HUES6 (cell line): ENCODE data around the gene INTS15.
A peak's percentile ranks its signal among the peaks of the same experiment; 100 is the strongest.
"Not testable (repeated sequence)": the region's sequence is repeated elsewhere in the genome, so short reads cannot be mapped to it uniquely, and the experiment has no call there.

Source experiments
- H3K27ac ChIP-seq: 2 replicates; pipeline ENCODE4 v1.7.0; 2013; ENCODE audit warnings: low read depth, mild to moderate bottlenecking, low read length, inconsistent platforms
- H3K27me3 ChIP-seq: 2 replicates; pipeline ENCODE4 v1.6.1; 2013; ENCODE audit warnings: low read length; ENCODE audit not compliant: control insufficient read depth, insufficient read depth
- H3K36me3 ChIP-seq: 2 replicates; pipeline ENCODE4 v1.6.1; 2013; ENCODE audit warnings: low read length; ENCODE audit not compliant: control insufficient read depth, insufficient read depth
- H3K4me1 ChIP-seq: 2 replicates; pipeline ENCODE4 v1.6.1; 2013; ENCODE audit warnings: low read length; ENCODE audit not compliant: control insufficient read depth, insufficient read depth
- H3K4me3 ChIP-seq: 2 replicates; pipeline ENCODE4 v1.5.1; 2013; ENCODE audit warnings: low read depth, low read length
- H3K9ac ChIP-seq: one replicate; pipeline ENCODE4 v1.6.1; 2013; ENCODE audit warnings: mild to moderate bottlenecking, low read length
- H3K9me3 ChIP-seq: 2 replicates; pipeline ENCODE4 v1.6.1; 2013; ENCODE audit warnings: low read depth, low read length; ENCODE audit not compliant: control insufficient read depth, insufficient read depth

INTS15 gene

DNA sequence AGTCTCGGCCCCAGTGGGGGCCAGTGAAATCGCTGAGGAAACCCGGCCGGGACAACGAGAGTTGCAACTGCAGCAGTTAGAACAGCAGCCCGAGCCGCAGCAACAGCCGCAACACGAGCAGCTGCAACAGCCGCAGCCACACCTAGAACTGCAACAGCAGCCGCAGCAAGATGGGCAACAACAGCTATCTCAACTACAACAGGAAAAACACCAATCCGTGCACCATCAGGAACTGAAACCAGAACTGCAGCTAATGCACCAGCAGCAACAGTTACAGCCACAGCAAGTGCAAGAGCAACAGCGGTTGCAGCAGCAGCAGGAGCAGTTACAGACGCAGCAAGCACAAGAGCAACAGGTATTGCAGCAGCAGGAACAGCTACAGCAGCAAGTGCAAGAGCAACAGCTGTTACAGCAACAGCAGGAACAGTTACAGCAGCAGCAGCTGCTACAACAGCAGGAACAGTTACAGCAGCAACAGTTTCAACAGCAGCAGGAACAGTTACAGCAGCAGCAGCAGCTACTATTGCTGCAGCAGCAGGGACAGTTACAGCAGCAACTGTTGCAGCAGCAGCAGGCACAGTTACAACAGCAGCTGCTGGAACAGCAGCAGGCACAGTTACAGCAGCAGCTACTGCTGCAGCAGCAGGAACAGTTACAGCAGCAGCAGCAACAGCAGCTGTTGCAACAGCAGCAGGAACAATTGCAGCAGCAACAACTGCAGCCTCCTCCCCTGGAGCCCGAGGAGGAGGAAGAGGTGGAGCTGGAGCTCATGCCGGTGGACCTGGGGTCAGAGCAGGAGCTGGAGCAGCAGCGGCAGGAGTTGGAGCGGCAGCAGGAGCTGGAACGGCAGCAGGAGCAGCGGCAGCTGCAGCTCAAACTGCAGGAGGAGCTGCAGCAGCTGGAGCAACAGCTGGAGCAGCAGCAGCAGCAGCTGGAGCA is 31.6 kb downstream of the INTS15 start:
- Histone ChIP-seq H3K9me3 (no peaks in the 10 kb centered on the region), H3K36me3 (peaks cover 30% of the 10 kb centered on the region), H3K27me3 (no peaks in the 10 kb centered on the region), H3K9ac (no peak overlapping the region), H3K4me1 (no peaks in the 10 kb centered on the region), H3K27ac (no peak overlapping the region), H3K4me3 (no peak overlapping the region)

DNA sequence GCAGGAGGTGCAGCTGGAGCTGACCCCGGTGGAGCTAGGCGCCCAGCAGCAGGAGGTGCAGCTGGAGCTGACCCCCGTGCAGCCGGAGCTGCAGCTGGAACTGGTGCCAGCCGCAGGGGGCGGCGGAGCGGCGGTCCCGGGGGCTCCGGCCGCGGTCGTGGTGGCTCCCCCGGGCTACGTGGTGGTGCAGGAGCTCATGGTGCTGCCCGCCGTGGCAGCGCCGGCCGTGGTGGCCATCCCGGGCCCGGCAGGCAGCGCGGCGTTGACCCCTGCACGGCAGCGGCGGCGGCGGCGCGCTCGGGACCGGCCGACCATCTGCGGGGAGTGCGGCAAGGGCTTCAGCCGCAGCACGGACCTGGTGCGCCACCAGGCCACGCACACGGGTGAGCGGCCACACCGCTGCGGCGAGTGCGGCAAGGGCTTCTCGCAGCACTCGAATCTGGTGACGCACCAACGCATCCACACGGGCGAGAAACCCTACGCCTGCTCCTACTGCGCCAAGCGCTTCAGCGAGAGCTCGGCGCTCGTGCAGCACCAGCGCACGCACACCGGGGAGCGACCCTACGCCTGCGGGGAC is 32.4 kb downstream of the INTS15 start:
- no peak overlapping the region for H3K9ac ChIP-seq
- H3K4me1 ChIP-seq, result no peaks in the 10 kb centered on the region
- H3K36me3 ChIP-seq, result peaks cover 30% of the 10 kb centered on the region
- no peaks in the 10 kb centered on the region for H3K9me3 ChIP-seq
- no peak overlapping the region for H3K27ac ChIP-seq
- H3K27me3 ChIP-seq, result no peaks in the 10 kb centered on the region
- H3K4me3 ChIP-seq, result no peak overlapping the region

DNA sequence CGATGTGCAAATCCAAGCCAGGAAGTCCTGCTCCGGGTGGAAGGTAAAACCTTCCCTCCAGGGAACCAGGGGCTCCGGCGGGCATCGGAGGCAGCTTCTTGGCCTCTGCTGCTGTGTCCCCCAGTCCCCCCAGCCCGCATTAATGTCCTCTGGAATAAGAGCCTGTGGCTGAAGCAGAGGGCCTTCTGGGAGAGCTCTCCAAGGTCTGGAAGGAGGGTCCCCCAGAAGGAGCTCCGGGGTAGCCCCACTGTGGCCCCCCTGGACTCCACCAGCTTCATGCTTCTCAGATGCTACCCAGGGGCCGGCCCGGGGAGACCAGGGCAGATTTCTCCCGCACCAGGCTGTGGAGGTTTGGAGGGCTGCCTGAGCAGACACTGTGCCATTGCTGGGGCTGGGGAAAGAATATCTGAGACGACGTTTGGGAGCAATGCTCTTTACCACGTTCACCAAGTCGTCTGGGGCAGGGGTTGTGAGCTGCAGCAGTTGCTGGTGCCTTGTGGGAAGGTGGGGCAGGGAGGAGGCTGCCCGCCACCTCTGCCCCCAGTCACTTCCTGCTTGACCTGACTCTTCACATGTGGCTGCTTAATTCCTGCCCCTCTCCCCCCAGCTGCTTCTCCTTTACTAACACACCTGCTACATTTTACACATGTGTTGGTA is 33.9 kb downstream of the INTS15 start:
- Histone ChIP-seq H3K36me3 (peaks cover 22% of the 10 kb centered on the region), H3K4me1 (no peaks in the 10 kb centered on the region), H3K9ac (no peak overlapping the region), H3K4me3 (no peak overlapping the region), H3K9me3 (no peaks in the 10 kb centered on the region), H3K27me3 (no peaks in the 10 kb centered on the region), H3K27ac (no peak overlapping the region)

DNA sequence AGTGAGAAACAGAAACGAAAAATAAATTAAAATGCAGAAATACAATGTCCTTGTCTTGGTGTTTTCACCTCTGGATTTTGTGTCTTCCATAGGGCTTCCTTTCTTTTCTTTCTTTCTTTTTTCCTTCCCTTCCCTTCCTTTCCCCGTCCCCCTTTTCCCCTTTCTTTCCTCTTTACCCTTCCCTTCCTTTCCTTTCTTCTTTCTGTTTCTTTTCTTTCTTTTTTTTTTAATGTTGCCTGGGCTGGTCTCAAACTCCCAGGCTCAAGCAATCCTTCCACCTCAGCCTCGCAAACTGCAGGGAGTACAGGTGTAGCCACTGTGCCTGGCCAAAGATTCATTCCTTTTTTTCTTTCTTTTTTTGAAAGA is 34.4 kb downstream of the INTS15 start:
- Histone ChIP-seq H3K4me3 (no peak overlapping the region), H3K9me3 (no peaks in the 10 kb centered on the region), H3K27me3 (no peaks in the 10 kb centered on the region), H3K9ac (no peak overlapping the region), H3K4me1 (no peaks in the 10 kb centered on the region), H3K27ac (no peak overlapping the region), H3K36me3 (peaks cover 22% of the 10 kb centered on the region)

DNA sequence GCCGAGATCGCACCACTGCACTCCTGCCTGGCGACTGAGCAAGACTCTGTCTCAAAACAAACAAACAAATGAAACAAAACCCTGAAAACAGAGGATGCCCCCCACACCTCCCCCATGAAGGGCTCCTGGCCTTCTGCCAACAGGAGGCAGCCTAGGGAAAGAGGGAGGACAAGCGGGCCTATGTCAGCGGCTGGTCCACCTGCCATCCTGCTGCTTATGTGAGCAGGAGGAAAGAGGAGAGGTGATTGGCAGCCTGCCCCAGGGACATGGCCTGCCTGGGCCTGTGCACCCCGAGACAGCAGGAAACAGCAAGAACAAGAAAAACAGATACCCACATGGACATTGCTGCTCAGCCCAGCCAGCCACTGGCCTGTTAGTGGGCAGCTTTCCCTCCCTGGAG is 38.2 kb downstream of the INTS15 start:
- H3K36me3 ChIP-seq, result peaks cover 4% of the 10 kb centered on the region
- H3K4me1 ChIP-seq, result no peaks in the 10 kb centered on the region
- no peaks in the 10 kb centered on the region for H3K9me3 ChIP-seq
- H3K9ac ChIP-seq, result no peak overlapping the region
- no peaks in the 10 kb centered on the region for H3K27me3 ChIP-seq
- H3K4me3 ChIP-seq, result no peak overlapping the region
- no peak overlapping the region for H3K27ac ChIP-seq

DNA sequence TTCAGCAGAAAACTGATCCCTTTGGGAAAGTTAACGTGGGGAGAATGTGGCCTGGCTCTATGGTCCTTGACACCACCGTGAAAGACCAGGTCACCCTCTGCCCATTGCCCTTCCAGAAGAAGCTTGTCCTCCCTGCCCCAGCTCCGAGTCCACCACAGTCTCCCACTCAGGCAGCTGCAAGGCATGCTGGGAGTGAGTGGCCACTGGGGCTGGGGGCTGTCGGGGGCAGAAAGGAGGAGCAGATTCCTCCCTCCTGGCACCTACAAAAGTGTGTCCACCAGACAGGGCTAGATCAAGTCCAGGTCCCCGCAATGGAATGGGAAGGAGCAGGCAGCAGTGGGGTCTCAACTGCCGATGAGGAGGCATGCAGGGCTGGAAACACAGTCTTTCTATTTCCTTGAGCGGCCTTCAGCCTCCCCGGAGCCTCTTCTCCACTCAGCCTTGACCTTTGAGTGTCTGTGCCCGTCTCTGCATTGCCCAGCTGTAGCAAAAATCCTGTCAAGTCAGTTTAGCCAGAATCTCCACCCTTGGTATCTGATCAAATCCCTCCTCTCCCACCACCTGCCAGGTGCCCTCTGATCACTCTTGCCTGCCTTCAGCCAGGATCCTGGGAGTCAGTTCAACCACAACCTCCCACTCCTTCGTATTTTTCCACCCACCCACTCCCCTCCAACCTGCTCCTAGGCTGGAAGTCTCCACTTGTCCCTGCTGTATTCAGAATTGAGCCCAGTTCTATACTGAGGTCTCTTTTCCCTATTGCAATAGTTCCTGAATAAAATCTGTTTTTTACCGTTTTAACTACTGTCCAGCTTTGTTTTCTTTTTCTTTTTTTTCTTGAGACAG is 40.4 kb downstream of the INTS15 start:
- no peak overlapping the region for H3K4me3 ChIP-seq
- H3K36me3 ChIP-seq, result no peaks in the 10 kb centered on the region
- no peaks in the 10 kb centered on the region for H3K4me1 ChIP-seq
- no peaks in the 10 kb centered on the region for H3K9me3 ChIP-seq
- no peaks in the 10 kb centered on the region for H3K27me3 ChIP-seq
- no peak overlapping the region for H3K9ac ChIP-seq
- no peak overlapping the region for H3K27ac ChIP-seq

DNA sequence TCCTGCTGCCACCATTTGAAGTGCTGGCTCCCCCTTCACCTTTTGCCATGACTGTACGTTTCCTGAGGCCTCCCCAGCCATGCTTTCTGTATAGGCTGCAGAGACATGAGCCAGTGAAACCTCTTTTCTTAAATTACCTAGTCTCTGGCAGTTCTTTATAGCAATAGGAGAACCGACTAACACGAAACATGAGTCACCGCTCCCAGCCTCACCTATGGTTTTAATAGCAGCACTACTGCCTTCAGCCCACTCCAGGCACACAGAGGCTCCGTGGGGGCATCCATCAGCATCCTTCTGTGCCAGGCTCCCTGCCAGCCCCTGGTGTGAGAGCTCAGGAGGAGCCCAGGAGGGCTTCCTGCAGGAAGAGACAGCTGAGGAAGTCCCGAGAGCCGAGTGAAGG is 41.8 kb downstream of the INTS15 start:
- Histone ChIP-seq H3K9ac (no peak overlapping the region), H3K4me1 (no peaks in the 10 kb centered on the region), H3K27me3 (no peaks in the 10 kb centered on the region), H3K36me3 (no peaks in the 10 kb centered on the region), H3K9me3 (no peaks in the 10 kb centered on the region), H3K4me3 (no peak overlapping the region), H3K27ac (no peak overlapping the region)

DNA sequence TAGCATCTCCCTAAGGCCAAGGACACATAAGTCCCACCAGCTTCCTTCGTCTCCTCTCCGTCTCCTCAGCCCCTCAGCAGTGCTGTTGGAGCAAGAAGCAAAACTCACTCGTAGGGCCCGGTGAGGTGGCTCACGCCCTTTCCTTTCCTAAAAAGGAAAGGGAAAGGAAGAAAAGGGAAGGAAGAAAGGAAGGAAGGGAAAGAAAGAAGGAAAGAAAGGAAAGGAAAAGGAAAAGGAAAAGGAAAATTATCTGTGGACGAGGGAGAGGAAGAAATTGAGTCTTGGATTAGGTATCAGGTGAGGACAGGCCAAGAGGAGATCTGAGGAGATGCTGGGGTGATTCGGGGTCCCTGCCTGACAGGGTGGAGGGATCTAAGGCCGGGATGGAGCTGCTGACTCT is 44.2 kb downstream of the INTS15 start:
- H3K4me3 ChIP-seq, result no peak overlapping the region
- H3K27me3 ChIP-seq, result no peaks in the 10 kb centered on the region
- H3K9ac ChIP-seq, result no peak overlapping the region
- peaks cover 2% of the 10 kb centered on the region; the same call in 1 of the 2 replicates for H3K4me1 ChIP-seq
- H3K27ac ChIP-seq, result no peak overlapping the region
- H3K36me3 ChIP-seq, result no peaks in the 10 kb centered on the region
- H3K9me3 ChIP-seq, result no peaks in the 10 kb centered on the region

DNA sequence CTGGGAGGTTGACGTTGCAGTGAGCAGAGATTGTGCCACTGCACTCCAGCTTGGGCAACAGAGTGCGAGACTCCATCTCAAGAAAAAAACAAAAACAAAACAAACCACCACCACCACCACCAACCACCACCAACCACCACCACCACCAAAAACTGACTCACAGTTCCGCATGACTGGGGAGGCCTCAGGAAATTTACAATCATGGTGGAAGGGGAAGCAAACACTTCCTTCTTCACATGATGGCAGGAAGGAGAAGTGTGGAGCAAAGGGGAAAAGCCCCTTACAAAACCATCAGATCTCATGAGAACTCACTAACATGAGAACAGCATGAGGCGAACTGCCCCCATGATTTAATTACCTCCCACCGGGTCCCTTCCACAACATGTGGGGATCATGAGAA is 45.1 kb downstream of the INTS15 start:
- H3K4me1 ChIP-seq, H3K27me3 ChIP-seq, H3K9ac ChIP-seq, H3K27ac ChIP-seq, H3K9me3 ChIP-seq, H3K36me3 ChIP-seq, H3K4me3 ChIP-seq: not testable (repeated sequence)

DNA sequence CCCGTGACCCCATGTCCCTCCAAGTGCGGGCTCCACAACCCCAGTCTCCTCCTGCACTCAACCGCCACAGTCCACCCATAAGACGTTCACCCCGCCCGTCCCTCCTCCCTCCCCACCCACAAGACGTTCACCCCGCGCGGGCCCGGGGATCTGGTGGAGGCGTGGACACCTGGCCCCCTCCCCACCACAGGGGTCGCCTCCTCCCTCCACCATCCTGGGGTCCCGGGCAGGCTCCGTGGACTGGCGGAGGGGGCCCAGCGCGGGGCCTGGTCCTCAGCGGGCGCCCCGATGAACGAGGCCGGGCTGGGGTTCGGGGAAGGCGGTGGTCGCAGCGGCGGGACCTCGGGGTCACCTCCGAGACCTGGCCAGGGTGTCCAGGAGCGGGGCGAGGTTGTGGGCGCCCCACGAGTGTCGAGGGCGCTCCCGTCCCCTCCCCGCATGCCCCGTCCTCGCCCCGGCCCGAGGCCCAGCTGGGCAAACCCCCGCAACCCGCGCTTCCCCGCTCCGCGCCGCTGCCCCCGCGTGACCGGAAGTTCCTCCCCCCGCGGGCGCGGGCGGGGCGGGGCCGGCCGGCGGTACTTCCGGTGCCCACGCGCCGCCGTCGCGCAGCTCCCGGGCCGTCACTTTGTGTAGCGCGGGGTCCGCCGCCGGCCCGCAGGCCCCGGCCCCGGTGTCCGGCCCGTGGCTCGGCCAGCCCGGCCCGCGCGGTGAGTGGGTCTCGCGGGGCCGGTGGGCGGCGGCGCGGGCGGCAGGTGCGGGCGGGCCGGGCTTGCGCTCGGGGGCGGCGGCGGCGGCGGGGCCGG is 47.1 kb downstream of the INTS15 start, which contains the start of gene ZNF316:
ZNF316 (plus strand) TSS at position 578 of the 803 bp plus-strand sequence. CDS start 5,092 bp downstream, outside the sequence.
- Histone ChIP-seq H3K4me1 (peaks cover 6% of the 10 kb centered on the region; the same call in 1 of the 2 replicates), H3K36me3 (peaks cover 6% of the 10 kb centered on the region; the same call in 1 of the 2 replicates), H3K4me3 (peak within 1 kb of the TSS; percentile 75), H3K9ac (peak within 1 kb of the TSS; percentile 72), H3K27ac (no peak within 1 kb of the TSS; the same call in 1 of the 2 replicates), H3K9me3 (no peaks in the 10 kb centered on the region), H3K27me3 (no peaks in the 10 kb centered on the region)
